Neural crest cell (in vitro differentiated cells): ENCODE data around the gene DDX60. TPM values are rescaled to one million over a fixed set of nuclear protein-coding genes. Genes with fewer than 3 reads are reported as not detected.

Source experiments
- DNase-seq: peaks from one replicate; pipeline ENCODE4 v3.0.0; 2021; ENCODE audit warnings: low read depth, mixed read lengths, low spot score
- H3K27ac Mint-ChIP-seq: one replicate; pipeline ENCODE4 v1.8.0; 2021; ENCODE audit warnings: mild to moderate bottlenecking, mixed read lengths; ENCODE audit not compliant: unreplicated experiment
- H3K27me3 Mint-ChIP-seq: 2 replicates; pipeline ENCODE4 v1.8.0; 2021; ENCODE audit warnings: low read depth, mild to moderate bottlenecking, mixed read lengths
- H3K36me3 Mint-ChIP-seq: 2 replicates; pipeline ENCODE4 v1.8.0; 2021; ENCODE audit warnings: low read depth, mild to moderate bottlenecking, mixed read lengths
- H3K4me1 Mint-ChIP-seq: 2 replicates; pipeline ENCODE4 v1.8.0; 2021; ENCODE audit warnings: mixed read lengths
- H3K4me3 Mint-ChIP-seq: one replicate; pipeline ENCODE4 v1.8.0; 2021; ENCODE audit warnings: mild to moderate bottlenecking, mixed read lengths
- H3K9me3 Mint-ChIP-seq: 2 replicates; pipeline ENCODE4 v1.8.0; 2021; ENCODE audit warnings: mixed read lengths
- total RNA-seq: library from RNA; stranded (reverse); gene quantifications from 2 replicates; pipeline ENCODE4 v1.2.1, GENCODE V29; 2021
- TF ChIP-seq, protein P1 (sequence below): fragments of 200-600 bp; sonication (generic); conservative IDR thresholded peaks from 2 replicates; pipeline ENCODE4 v1.5.0; 2021; ENCODE audit warnings: antibody characterized with exemption, mild to moderate bottlenecking

Gene DDX60
- total RNA-seq, 1 donor from 2014 or later, result 2.1 TPM

DNA sequence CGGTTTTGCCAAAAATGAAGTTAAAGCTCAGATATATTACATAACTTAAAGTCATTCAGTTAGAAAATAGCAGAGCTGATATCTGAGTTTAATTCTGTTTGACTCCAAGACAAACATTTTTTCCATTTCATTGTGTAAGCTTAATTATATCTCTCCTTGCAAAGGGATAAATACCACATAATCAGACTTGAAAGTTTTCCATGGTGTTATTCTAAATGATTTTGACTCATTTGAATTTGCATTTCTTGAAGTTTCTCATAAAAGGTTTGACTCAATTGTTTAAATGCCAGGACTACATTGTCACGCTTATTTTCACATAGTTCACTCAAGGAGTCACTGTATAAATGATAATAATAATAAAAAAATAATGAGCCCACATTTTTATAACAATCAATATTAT is 39.4 kb upstream of the DDX60 start:
- TF ChIP-seq, protein P1, sequence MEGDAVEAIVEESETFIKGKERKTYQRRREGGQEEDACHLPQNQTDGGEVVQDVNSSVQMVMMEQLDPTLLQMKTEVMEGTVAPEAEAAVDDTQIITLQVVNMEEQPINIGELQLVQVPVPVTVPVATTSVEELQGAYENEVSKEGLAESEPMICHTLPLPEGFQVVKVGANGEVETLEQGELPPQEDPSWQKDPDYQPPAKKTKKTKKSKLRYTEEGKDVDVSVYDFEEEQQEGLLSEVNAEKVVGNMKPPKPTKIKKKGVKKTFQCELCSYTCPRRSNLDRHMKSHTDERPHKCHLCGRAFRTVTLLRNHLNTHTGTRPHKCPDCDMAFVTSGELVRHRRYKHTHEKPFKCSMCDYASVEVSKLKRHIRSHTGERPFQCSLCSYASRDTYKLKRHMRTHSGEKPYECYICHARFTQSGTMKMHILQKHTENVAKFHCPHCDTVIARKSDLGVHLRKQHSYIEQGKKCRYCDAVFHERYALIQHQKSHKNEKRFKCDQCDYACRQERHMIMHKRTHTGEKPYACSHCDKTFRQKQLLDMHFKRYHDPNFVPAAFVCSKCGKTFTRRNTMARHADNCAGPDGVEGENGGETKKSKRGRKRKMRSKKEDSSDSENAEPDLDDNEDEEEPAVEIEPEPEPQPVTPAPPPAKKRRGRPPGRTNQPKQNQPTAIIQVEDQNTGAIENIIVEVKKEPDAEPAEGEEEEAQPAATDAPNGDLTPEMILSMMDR, result no peak
- Mint-ChIP-seq H3K4me3 (no peak overlapping the region), H3K27me3 (no peaks in the 10 kb centered on the region), H3K36me3 (no peaks in the 10 kb centered on the region), H3K9me3 (peaks cover 3% of the 10 kb centered on the region), H3K4me1 (no peaks in the 10 kb centered on the region), H3K27ac (no peak overlapping the region)
- DNase-seq, result no peak

DNA sequence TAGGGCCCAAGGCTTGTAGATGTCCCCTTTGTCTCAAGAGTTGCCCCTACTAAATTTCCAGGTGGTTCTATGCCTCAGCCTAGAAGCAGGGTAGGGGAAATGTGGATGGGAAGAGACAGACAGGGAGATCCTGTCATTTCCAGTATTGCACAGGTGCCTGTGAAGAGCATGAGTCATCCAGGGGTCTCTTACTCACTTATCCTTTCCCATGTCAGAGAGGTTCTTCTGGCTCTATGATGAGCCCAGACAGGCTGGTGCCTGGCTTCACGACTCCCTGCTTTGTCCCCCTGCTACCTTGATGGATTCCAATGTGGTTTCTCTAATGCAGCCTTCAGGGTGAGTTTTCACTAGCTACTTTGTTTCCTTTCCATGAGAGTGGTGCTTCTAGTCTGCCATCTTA is 35.2 kb upstream of the DDX60 start:
- H3K27me3 Mint-ChIP-seq, result no peaks in the 10 kb centered on the region
- H3K27ac Mint-ChIP-seq, result no peak overlapping the region
- TF ChIP-seq, protein P1, result no peak

DNA sequence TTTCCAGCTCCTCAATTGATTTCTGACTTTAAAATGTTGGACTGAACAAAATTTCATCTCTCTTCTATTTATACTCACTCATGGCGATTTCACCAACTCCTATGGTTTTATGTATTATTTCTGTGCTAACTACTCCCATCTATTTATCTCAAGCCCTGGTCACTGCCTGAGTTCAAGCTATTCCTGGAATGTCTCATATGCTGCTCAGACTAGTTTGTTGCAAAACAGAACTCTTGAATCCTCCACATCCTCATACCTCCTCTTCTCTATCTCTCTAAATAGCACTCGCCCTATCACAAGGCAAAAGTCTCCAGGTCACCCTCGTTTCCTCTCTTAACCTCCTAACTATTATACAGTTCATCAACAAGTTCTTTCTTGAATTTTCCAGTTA is 19.0 kb upstream of the DDX60 start:
- Mint-ChIP-seq H3K36me3 (no peaks in the 10 kb centered on the region), H3K4me1 (no peaks in the 10 kb centered on the region), H3K27ac (no peak overlapping the region), H3K27me3 (no peaks in the 10 kb centered on the region), H3K4me3 (no peak overlapping the region), H3K9me3 (no peaks in the 10 kb centered on the region)
- DNase-seq, result no peak
- TF ChIP-seq, protein P1, result no peak

More for the DNA sequence above, 35.2 kb upstream of the DDX60 start:
- Mint-ChIP-seq H3K36me3 (no peaks in the 10 kb centered on the region), H3K4me1 (no peaks in the 10 kb centered on the region), H3K4me3 (no peak overlapping the region), H3K9me3 (peaks cover 13% of the 10 kb centered on the region)
- DNase-seq, result no peak

DNA sequence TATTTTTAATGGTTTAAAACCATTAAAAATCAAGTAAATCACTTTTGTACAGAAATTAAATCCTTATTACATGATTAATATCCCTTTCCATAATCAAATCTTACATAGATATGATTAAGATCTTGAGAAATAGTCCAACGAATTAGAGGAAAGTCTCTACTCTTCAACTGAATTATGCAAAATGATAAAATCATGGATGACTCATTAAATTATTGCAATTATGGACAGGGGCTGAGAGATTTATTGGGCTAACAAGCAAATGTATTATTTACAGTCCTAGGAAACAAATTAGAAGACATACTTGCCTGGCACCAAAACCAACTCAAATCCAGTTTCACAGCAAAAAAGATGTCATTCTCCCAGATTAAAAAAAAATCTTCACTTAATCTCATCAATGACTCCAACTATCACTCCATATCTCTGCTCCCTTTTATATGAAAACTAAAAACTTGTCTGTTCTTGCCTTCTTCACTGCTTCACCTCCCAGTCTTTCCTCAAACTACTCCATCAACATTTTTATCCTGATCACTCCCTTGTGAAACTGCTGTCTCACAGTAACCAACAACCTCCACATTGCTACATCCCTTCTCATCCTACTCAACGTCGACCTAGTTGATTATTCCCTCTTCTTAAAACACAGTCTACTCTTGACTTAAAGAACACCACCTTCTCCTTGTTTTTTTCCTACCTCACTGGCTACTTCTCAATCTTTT is 18.4 kb upstream of the DDX60 start:
- no peak for DNase-seq
- no peaks in the 10 kb centered on the region for H3K9me3 Mint-ChIP-seq
- H3K27ac Mint-ChIP-seq, result no peak overlapping the region
- H3K4me1 Mint-ChIP-seq, result no peaks in the 10 kb centered on the region
- TF ChIP-seq, protein P1, result no peak
- H3K4me3 Mint-ChIP-seq, result no peak overlapping the region
- no peaks in the 10 kb centered on the region for H3K27me3 Mint-ChIP-seq
- no peaks in the 10 kb centered on the region for H3K36me3 Mint-ChIP-seq

DNA sequence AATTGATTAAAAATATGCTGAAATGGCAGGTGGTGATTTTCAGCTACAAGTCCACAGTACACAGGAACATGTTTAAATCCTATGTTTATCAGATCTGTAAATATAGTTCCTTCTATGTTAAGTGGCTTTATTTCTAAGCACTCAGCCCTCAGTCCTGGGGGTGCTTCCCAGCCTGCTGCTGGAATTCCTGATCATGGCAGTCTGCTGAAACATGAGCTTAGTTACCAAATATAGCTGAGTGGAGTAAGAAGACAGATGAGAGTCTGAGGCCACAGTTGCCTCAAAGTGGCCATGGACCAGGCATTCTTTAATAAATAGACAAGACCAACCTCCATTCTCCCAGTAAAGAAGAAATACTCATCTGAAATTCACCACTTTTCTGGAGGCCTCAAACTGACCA is 17.1 kb upstream of the DDX60 start:
- Mint-ChIP-seq H3K9me3 (no peaks in the 10 kb centered on the region), H3K4me3 (no peak overlapping the region), H3K27ac (no peak overlapping the region), H3K4me1 (no peaks in the 10 kb centered on the region), H3K36me3 (no peaks in the 10 kb centered on the region), H3K27me3 (no peaks in the 10 kb centered on the region)
- TF ChIP-seq, protein P1, result no peak
- DNase-seq, result no peak
